GM18502 (cell line): ENCODE measurements around the gene CBFA2T2.
"Not testable (repeated sequence)": the region's sequence is repeated elsewhere in the genome, so short reads cannot be mapped to it uniquely, and the experiment has no call there.

ENCODE experiments used
- ATAC-seq: cut with Tn5 transposase; IDR thresholded peaks from one replicate; pipeline ENCODE4 v1.9.1; 2021; ENCODE audit warnings: mild to moderate bottlenecking; ENCODE audit not compliant: unreplicated experiment, poor library complexity

The CBFA2T2 gene

GRCh38 chr20:33490023-33490933 is at the start of gene CBFA2T2:
Gene CBFA2T2 (plus strand): TSS chr20:33490096. CDS start chr20:33490268, 172 bp downstream.
- ATAC-seq: peak; percentile 64

GRCh38 chr20:33440562-33440961 is 49.3 kb upstream of the CBFA2T2 start:
- not testable (repeated sequence) for ATAC-seq

- no peak for ATAC-seq
Observed at GRCh38 chr20:33441142-33441955, 48.5 kb upstream of the CBFA2T2 start.

GRCh38 chr20:33442136-33443005 is 47.5 kb upstream of the CBFA2T2 start:
- no peak for ATAC-seq

- ATAC-seq: peak; percentile 23
Observed at GRCh38 chr20:33443006-33443511, 46.8 kb upstream of the CBFA2T2 start.

GRCh38 chr20:33443512-33444239 is 46.2 kb upstream of the CBFA2T2 start, which contains the start of gene SNTA1:
Gene SNTA1 (minus strand): TSS chr20:33443763. CDS start chr20:33443620, 143 bp downstream.
- peak; percentile 71 for ATAC-seq

GRCh38 chr20:33444797-33445560 is 44.9 kb upstream of the CBFA2T2 start:
- no peak for ATAC-seq

- ATAC-seq: no peak
Observed at GRCh38 chr20:33445881-33446625, 43.8 kb upstream of the CBFA2T2 start.

- no peak for ATAC-seq
Observed at GRCh38 chr20:33450867-33451266, 39.0 kb upstream of the CBFA2T2 start.

GRCh38 chr20:33456916-33457642 is 32.8 kb upstream of the CBFA2T2 start:
- ATAC-seq: not testable (repeated sequence)

GRCh38 chr20:33459599-33459998 is 30.3 kb upstream of the CBFA2T2 start:
- no peak for ATAC-seq

GRCh38 chr20:33460711-33461110 is 29.2 kb upstream of the CBFA2T2 start:
- ATAC-seq: no peak

- no peak for ATAC-seq
Observed at GRCh38 chr20:33463332-33464101, 26.4 kb upstream of the CBFA2T2 start.

GRCh38 chr20:33464759-33465158 is 25.1 kb upstream of the CBFA2T2 start:
- ATAC-seq: not testable (repeated sequence)

GRCh38 chr20:33465481-33466302 is 24.2 kb upstream of the CBFA2T2 start:
- no peak for ATAC-seq

GRCh38 chr20:33466303-33466646 is 23.6 kb upstream of the CBFA2T2 start:
- ATAC-seq: no peak
